ENCODE measurements around the gene MIPEP.

DNA sequence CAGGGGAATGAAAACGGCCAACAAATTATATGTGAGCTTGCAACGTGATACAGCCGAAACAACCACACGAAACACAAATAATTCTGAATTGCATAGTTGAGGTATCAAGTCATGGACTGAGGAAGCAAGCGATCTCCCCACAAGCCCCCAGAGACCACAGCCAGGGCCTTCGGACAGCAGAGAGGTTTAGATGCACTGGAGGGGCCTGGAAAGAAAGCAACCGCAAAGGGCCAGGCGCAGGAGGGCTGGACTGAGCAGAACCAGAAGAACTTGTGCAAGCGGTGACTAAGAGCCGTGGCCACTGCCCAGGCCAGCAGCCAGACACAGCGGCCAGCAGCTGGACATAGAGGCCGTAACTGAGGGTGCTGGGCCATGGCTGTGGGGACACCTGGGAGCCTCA lies 187.6 kb downstream of the MIPEP start:
- TF ChIP-seq POLR2A (IDR thresholded peaks at IDR 0.05): no peak
- TF ChIP-seq, protein P1, sequence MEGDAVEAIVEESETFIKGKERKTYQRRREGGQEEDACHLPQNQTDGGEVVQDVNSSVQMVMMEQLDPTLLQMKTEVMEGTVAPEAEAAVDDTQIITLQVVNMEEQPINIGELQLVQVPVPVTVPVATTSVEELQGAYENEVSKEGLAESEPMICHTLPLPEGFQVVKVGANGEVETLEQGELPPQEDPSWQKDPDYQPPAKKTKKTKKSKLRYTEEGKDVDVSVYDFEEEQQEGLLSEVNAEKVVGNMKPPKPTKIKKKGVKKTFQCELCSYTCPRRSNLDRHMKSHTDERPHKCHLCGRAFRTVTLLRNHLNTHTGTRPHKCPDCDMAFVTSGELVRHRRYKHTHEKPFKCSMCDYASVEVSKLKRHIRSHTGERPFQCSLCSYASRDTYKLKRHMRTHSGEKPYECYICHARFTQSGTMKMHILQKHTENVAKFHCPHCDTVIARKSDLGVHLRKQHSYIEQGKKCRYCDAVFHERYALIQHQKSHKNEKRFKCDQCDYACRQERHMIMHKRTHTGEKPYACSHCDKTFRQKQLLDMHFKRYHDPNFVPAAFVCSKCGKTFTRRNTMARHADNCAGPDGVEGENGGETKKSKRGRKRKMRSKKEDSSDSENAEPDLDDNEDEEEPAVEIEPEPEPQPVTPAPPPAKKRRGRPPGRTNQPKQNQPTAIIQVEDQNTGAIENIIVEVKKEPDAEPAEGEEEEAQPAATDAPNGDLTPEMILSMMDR (IDR thresholded peaks at IDR 0.05): no peak
